HUDEP-2 (cell line): ENCODE measurements around the gene FAM89A.

Experiments used
- DNase-seq, 76 experiments: peaks; one replicate each; lab custom pipeline; 2025; ENCODE audit not compliant: unreplicated experiment in 76 of 76; lab: John Stamatoyannopoulos, UW

The FAM89A gene

GRCh38 chr1:231040019-231040799 is at the start of gene FAM89A:
Gene FAM89A (minus strand): TSS chr1:231040254. CDS start chr1:231040211, 43 bp downstream.
- peak in 62 of 76 experiments; percentile 7 to 82 (median 58) for DNase-seq

GRCh38 chr1:231084353-231084752 is 44.3 kb upstream of the FAM89A start:
- DNase-seq = no peak

DNA sequence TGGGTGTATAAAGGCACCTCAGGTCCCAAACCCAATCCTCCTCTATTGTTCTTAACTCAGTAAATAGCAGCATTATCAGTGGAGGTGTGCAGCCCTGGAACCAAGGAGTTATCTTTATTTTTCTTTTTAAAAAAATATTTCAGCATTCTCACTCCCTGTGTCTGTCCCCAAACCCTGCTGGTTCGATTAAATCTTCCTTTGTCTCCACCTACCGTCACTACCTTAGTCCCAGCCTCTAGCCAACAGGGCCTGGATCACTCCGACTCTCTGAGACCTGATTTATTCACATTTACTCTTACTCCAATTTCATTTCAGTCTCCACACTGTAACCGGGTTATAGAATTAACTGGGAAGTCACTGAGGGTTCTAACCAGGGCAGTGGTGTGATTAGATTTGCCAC is 39.1 kb upstream of the FAM89A start:
- DNase-seq = no peak

GRCh38 chr1:231078250-231078649 is 38.2 kb upstream of the FAM89A start:
- DNase-seq = peak in 12 of 76 experiments; percentile 10 to 67 (median 38)

- DNase-seq = no peak
Observed at GRCh38 chr1:231076802-231077201, 36.7 kb upstream of the FAM89A start.

DNA sequence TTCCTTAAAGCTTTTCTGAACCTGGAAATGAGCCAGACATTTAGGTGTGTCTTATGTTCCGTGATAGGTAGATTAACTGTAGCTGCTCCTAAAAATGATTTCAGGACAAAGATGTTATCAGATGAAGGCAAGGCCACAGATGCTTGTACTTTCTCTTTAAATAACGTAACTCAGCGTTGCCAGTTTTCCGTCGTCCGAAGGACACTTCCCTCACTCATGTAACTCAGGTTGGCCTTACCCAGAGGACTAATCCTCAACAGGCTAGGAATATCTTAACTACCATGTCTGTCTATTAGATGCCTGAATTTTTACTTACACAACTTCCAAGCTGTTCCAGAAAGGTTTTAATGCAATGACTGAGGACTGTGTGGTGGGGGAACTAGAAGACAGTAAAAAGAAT is 35.4 kb upstream of the FAM89A start:
- DNase-seq = no peak

- DNase-seq = no peak
Observed at GRCh38 chr1:231075020-231075419, 35.0 kb upstream of the FAM89A start.

GRCh38 chr1:231074046-231074445 is 34.0 kb upstream of the FAM89A start:
- no peak for DNase-seq

- DNase-seq = peak in 38 of 76 experiments; percentile 6 to 80 (median 30)
Observed at GRCh38 chr1:231073331-231073730, 33.3 kb upstream of the FAM89A start.

DNA sequence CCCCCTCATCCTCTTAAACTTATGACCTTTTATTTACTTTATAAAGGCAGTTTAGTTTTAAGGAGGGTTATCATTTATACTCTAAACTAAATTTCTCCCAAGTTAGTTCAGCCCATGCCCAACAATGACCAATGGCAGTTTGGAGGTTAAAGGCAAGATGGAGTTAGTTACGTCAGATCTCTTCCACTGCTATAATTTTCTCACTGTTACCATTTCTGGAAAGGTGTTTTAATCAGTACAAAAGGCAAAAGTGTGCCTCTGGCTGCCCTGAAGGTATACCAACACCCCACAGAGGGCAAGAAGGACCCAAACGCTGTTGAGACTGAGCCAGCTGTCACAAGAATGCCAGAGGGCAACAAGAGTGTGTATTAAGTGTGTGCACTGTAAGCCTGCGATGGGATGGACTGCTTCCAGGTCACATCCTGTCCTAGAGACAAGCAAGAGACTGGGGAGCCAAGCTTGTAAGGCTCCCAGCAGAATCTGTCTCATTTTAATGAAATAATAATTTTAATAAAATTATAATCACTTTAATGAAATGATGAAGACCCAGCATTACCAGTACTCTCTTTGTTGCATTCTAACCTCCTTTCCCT is 32.5 kb upstream of the FAM89A start:
- DNase-seq = peak in 1 of 76 experiments; percentile 6

DNA sequence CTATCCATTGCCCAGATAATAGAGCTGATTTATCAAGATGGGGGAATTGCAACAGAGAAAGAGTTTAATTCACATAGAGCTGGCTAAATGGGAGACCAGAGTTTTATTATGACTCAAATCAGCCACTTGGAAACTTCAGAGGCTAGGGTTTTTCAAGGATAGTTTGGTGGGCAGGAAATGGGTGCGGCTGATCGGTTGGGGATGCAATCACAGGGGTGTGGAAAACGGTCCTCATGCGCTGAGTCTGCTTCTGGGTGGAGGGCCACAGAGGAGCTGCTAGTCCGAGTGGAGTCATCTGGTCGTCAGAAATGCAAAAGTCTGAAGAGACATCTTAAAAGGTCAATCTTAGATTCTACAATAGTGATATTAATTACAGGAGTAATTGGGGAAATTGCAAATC is 32.0 kb upstream of the FAM89A start:
- peak in 47 of 76 experiments; percentile 5 to 83 (median 38) for DNase-seq

DNA sequence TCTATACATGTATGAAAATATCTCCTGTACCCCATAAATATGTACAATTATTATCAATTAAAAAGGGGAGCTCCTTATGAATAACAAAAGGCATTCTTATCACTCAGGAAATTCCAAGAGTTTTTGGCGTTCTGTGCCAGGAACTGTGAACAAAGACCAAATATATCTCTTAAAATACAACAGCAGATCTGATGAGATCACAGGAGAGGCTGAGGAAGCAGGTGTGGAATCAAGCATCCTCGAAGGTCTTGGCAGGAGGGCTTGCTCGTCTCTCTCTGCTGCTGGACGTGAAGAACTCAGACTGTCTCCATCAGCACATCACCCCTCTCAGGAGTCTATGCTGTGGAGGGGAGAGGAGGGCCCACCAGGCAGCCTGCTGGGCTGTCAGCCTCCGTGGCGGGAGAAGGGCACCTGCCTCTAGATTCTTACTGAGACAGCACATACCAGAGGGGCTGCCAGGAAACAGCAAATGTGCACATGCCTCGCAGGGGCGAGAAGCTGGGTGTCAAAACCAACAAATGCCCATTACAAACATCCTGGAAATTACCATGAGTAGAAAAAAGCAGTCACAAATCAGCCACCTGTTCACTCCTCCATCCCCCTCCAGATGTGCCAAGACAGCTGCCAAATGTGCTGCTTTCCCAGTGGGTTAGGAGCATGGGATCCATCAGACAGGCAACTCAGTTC is 30.8 kb upstream of the FAM89A start:
- no peak for DNase-seq

DNA sequence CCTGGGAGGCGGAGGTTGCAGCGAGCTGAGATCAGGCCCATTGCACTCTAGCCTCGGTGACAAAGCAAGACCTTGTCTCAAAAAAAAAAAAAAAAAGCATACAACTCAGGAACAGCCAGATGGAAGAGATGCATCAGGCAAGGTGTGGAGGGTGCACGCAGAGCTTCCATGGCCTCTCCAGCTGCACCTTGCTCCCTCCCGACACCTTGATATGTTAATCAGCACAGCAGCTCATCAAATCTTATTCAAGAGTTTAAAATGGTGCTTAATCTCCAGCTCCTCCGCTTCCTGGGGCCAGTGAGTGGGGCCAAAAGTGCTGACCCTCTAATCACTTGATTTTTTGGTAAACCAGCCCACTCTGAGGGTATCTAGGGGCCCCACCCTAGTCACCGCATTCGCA is 29.3 kb upstream of the FAM89A start:
- no peak for DNase-seq

- DNase-seq = no peak
Observed at GRCh38 chr1:231068762-231069161, 28.7 kb upstream of the FAM89A start.

DNA sequence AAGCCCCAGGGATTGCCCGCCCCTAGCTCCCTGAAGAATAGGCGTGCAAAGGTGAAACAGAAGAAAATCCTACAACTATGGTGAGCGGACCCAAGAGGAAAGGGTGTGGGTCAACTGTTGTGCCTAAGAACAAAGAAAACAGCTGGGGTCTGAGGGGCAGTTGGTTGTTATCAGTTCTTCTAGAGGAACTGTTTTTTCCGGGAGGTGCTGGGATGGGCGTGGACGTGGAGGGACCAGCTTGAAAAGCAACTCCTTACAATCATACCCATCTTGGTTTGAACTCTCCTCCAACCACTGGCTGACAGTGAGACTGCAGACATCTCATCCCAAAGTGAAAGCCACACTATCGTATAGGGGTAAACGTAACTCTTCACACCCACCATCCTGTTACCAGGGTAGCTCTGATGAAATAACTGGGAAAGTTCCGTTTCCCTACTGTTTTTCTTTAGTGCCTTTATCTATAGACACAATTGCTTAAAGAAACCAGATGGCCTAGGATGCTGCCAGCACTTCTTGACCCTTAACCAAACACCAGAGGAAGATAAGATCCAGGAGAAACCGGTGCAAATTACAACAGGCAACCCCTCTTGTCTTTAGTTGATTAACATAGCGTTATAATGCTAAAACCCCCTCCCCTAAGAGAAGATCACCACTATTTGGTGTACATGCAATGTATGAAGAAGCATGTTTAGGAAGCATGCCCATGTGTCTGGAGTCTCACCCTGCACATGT is 25.6 kb upstream of the FAM89A start:
- peak in 70 of 76 experiments; percentile 8 to 90 (median 52) for DNase-seq

- no peak for DNase-seq
Observed at GRCh38 chr1:231064418-231064817, 24.4 kb upstream of the FAM89A start.

GRCh38 chr1:231063331-231063730 is 23.3 kb upstream of the FAM89A start:
- no peak for DNase-seq

DNA sequence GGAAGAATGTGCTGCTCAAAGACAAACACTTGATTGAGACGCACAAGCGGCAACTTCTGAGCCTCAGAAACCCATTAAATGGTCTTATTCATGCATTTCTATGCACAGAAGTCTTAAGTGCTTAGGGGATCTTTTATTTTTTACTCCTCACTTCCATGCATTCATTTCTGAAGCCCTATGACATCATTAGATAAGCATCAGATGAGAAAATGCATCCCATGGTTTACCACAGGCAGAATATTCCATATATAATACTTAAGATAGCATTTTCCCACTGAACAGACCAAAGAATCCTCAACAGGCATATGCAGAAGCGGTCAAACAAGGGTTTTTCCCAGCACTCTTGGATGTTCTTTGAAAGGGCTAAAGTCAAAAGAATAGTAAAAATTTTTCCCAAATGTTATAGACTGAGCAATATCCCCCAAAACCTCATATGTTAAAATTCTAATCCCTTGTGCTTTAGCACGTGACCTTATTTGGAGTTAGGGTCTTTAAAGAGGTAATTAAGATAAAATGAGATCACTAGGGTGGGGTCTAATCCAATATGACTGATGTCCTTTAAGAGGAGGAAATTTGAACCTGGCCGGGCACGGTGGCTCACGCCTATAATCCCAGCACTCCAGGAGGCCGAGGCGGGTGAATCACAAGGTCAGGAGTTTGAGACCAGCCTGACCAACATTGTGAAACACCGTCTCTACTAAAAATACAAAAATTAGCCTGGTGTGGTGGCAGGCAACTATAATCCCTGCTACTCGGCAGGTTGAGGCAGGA is 22.6 kb upstream of the FAM89A start:
- DNase-seq = no peak

GRCh38 chr1:231059566-231060193 is 19.6 kb upstream of the FAM89A start:
- no peak for DNase-seq
